Vagina (tissue), 2 donors: Measurements from ENCODE around the gene ZNF831. TPM values are rescaled to one million over a fixed set of nuclear protein-coding genes. Genes with fewer than 3 reads are reported as not detected.

Source experiments
- DNase-seq, 2 donors: peaks; one replicate each; pipeline ENCODE4 v3.0.0-alpha.2; 2017; ENCODE audit errors: extremely low spot score in 2 of 2
- H3K27ac ChIP-seq: fragments of 200-600 bp; sonication (generic); one replicate; pipeline ENCODE4 v1.5.1; 2019
- H3K27me3 ChIP-seq: fragments of 200-600 bp; sonication (generic); one replicate; pipeline ENCODE4 v1.5.1; 2019
- H3K36me3 ChIP-seq, 2 donors: fragments of 200-600 bp; sonication (generic); one replicate each; pipeline ENCODE4 v1.5.1; 2017 to 2019
- H3K4me1 ChIP-seq: fragments of 200-600 bp; sonication (generic); one replicate; pipeline ENCODE4 v1.5.1; 2019
- H3K4me3 ChIP-seq, 2 donors: fragments of 200-600 bp; sonication (generic); 1 replicate in 1 of 2; 2 replicates in 1 of 2; pipeline ENCODE4 v1.5.1; 2016 to 2019
- H3K9me3 ChIP-seq: fragments of 200-600 bp; sonication (generic); one replicate; pipeline ENCODE4 v1.5.1; 2019
- POLR2A ChIP-seq, 2 donors: fragments of 450-650 bp; IDR thresholded peaks; one replicate each; pipeline ENCODE4 v1.6.1; 2017; ENCODE audit warnings: antibody characterized with exemption in 2 of 2, mild to moderate bottlenecking in 2 of 2, moderate library complexity in 2 of 2
- POLR2AphosphoS5 ChIP-seq, 2 donors: sonication (generic); formaldehyde crosslinking; IDR thresholded peaks; one replicate each; pipeline ENCODE4 v1.9.0; 2017; ENCODE audit warnings: antibody characterized with exemption in 2 of 2, mild to moderate bottlenecking in 2 of 2, low read depth in 1 of 2; ENCODE audit not compliant: insufficient read depth in 1 of 2
- intact Hi-C: fragments of 100-400 bp; cut with DNase I; formaldehyde crosslinking; loops from one replicate; pipeline ENCODE4 v1.15.1; 2023
- total RNA-seq: library from RNA; depleted of rRNA; stranded (reverse); fragments of >200 nt; gene quantifications from one replicate; pipeline ENCODE4 v1.2.3, GENCODE V29; 2016
- TF ChIP-seq, protein P1 (sequence below), 3 experiments: fragments of 450-650 bp in 2 of 3; fragments of 200-600 bp in 1 of 3; sonication (generic) in 1 of 3; IDR thresholded peaks; one replicate each; pipeline ENCODE4 v1.5.1; 2017 to 2019; ENCODE audit warnings: antibody characterized with exemption in 3 of 3, mild to moderate bottlenecking in 2 of 3, moderate library complexity in 2 of 3

ZNF831 gene
- total RNA-seq, 1 donor from 2014 or later: 2.2 TPM

DNA sequence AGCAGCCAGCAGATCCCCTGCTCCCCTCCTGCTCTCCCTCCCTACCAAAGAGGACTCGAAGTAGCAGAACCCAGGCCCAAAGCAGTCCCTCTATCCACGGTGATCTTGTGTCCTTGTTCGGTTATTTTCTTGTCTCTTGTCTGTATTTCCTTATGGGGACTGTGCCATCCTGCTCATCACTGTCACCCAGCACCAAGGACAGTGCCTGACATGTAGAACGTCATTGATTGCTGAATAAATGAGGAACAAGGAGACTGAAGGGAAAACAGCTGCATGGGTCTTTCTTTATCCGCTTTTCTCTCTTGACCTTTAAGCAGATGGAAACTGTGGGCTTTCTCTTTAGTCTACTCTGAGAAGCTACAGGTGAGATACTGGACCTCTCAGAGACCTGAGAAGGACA is 29.4 kb upstream of the ZNF831 start:
- Histone ChIP-seq H3K36me3 (no peaks in the 10 kb centered on the region), H3K27ac (no peak overlapping the region), H3K4me3 (no peak overlapping the region), H3K9me3 (no peaks in the 10 kb centered on the region), H3K27me3 (no peaks in the 10 kb centered on the region), H3K4me1 (no peaks in the 10 kb centered on the region)
- TF ChIP-seq POLR2AphosphoS5 (IDR thresholded peaks at IDR 0.05; ENCODE audit: insufficient read depth in 1 of 2, low read depth in 1 of 2) (no peak), POLR2A (IDR thresholded peaks at IDR 0.05) (no peak)
- TF ChIP-seq, protein P1, sequence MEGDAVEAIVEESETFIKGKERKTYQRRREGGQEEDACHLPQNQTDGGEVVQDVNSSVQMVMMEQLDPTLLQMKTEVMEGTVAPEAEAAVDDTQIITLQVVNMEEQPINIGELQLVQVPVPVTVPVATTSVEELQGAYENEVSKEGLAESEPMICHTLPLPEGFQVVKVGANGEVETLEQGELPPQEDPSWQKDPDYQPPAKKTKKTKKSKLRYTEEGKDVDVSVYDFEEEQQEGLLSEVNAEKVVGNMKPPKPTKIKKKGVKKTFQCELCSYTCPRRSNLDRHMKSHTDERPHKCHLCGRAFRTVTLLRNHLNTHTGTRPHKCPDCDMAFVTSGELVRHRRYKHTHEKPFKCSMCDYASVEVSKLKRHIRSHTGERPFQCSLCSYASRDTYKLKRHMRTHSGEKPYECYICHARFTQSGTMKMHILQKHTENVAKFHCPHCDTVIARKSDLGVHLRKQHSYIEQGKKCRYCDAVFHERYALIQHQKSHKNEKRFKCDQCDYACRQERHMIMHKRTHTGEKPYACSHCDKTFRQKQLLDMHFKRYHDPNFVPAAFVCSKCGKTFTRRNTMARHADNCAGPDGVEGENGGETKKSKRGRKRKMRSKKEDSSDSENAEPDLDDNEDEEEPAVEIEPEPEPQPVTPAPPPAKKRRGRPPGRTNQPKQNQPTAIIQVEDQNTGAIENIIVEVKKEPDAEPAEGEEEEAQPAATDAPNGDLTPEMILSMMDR (IDR thresholded peaks at IDR 0.05): no peak
- intact Hi-C loops: no loop called here
- no peak for DNase-seq

DNA sequence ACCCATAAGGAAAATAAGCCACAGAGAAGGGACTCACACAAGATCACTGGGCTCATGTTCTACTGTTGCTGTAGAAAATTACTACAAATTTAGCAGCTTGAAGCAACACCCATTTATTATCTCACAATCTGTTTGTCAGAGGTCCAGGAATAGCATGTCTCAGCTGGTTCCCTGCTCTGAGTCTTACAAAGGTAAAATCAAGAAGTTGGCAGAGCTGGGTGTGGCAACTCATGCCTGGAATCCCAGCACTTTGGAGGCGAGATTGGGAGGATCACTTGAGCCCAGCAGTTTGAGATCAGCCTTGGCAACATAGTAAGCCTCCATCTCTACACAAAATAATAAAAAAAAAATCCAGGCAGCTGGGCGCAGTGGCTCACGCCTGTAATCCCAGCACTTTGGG is 28.5 kb upstream of the ZNF831 start:
- Histone ChIP-seq H3K4me1 (no peaks in the 10 kb centered on the region), H3K27me3 (no peaks in the 10 kb centered on the region), H3K36me3 (no peaks in the 10 kb centered on the region), H3K9me3 (no peaks in the 10 kb centered on the region), H3K4me3 (no peak overlapping the region), H3K27ac (no peak overlapping the region)
- TF ChIP-seq POLR2AphosphoS5 (IDR thresholded peaks at IDR 0.05; ENCODE audit: insufficient read depth in 1 of 2, low read depth in 1 of 2) (peak in 1 of 2 donors; percentile 46), POLR2A (IDR thresholded peaks at IDR 0.05) (no peak)
- intact Hi-C loops: no loop called here
- no peak for DNase-seq

DNA sequence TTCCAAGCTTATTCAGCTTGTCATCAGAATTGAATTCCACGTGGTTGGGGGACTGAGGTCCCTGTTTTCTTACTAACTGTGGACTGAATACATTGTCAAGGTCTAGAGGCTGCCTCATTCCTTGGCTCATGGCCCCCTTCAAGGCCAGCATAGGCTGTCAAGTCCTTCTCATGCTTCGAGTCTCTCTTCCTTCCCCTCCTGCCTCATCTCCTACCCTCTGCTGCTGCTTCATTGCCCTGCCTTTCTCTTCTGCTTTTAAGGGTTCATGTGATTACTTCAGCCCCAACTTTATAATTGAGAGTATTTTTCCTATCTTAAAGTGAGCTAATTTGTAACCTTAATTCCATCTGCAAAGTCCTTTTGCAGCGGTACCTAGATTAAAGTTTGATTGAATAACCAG is 27.6 kb upstream of the ZNF831 start:
- TF ChIP-seq, protein P1 (IDR thresholded peaks at IDR 0.05): no peak
- TF ChIP-seq POLR2A (IDR thresholded peaks at IDR 0.05) (no peak), POLR2AphosphoS5 (IDR thresholded peaks at IDR 0.05; ENCODE audit: insufficient read depth in 1 of 2, low read depth in 1 of 2) (no peak)
- intact Hi-C loops: no loop called here
- DNase-seq: no peak
- Histone ChIP-seq H3K4me1 (no peaks in the 10 kb centered on the region), H3K4me3 (no peak overlapping the region), H3K27ac (no peak overlapping the region), H3K36me3 (no peaks in the 10 kb centered on the region), H3K27me3 (no peaks in the 10 kb centered on the region), H3K9me3 (no peaks in the 10 kb centered on the region)

DNA sequence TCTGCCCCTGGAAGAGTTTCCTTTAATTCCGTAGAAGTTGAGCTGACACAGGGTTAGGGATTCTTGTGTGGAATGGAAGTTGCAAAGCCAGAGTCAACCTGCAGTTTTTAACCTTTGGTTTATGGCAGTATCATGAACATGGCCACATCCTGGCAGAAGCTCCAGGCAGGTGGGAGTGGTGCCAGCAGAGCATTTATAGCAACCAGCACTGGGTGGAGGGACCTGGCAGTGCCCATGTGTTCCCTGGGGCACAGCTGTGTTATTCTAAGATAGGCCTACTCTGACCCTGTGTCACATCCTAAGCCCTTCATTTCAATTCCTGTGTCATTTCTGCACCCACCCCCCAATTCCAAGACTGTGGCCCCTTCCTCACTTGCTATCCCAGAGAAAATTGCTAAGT is 26.1 kb upstream of the ZNF831 start:
- intact Hi-C loops: no loop called here
- TF ChIP-seq POLR2AphosphoS5 (IDR thresholded peaks at IDR 0.05; ENCODE audit: insufficient read depth in 1 of 2, low read depth in 1 of 2): no peak
- no peak for DNase-seq

DNA sequence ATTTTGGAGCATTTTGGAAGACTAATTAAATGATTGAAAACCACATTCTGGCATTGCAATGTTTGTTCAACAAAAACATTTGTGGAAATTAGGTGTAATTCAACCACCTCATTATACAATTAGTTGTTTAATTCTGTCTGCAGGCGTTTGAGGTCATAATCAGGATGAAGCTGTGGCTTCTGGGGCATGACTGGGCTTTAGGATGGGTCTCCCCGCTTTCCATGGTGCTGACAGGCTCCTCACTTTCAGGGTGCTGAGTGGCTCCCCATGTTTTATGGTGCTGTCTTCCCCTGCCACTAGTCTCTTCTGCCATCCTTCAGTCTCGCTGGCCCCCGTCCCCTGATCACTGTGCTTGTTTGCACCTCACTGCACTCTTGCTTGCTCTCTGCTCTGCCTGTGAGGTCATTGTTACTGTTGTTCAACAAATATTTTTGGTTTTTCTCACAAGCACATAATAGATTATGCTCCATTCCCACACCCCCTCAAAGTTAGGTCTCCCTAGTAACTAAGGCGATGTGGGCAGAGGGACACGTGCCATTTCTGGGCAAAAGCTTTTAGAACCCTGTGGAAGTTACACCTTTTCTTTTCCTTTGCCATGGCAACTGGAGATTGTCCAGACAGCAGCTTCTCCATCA is 25.4 kb upstream of the ZNF831 start:
- no peak overlapping the region for H3K27ac ChIP-seq
- no peak overlapping the region for H3K4me3 ChIP-seq
- TF ChIP-seq POLR2A (IDR thresholded peaks at IDR 0.05) (no peak), POLR2AphosphoS5 (IDR thresholded peaks at IDR 0.05; ENCODE audit: insufficient read depth in 1 of 2, low read depth in 1 of 2) (no peak)
- TF ChIP-seq, protein P1 (IDR thresholded peaks at IDR 0.05): no peak
- no peaks in the 10 kb centered on the region for H3K36me3 ChIP-seq
- no peaks in the 10 kb centered on the region for H3K4me1 ChIP-seq
- no peaks in the 10 kb centered on the region for H3K9me3 ChIP-seq
- DNase-seq: no peak
- H3K27me3 ChIP-seq: no peaks in the 10 kb centered on the region
- intact Hi-C loops: no loop called here

More for the DNA sequence above, 26.1 kb upstream of the ZNF831 start:
- Histone ChIP-seq H3K27me3 (no peaks in the 10 kb centered on the region), H3K9me3 (no peaks in the 10 kb centered on the region), H3K4me3 (no peak overlapping the region), H3K27ac (no peak overlapping the region), H3K4me1 (no peaks in the 10 kb centered on the region), H3K36me3 (no peaks in the 10 kb centered on the region)

DNA sequence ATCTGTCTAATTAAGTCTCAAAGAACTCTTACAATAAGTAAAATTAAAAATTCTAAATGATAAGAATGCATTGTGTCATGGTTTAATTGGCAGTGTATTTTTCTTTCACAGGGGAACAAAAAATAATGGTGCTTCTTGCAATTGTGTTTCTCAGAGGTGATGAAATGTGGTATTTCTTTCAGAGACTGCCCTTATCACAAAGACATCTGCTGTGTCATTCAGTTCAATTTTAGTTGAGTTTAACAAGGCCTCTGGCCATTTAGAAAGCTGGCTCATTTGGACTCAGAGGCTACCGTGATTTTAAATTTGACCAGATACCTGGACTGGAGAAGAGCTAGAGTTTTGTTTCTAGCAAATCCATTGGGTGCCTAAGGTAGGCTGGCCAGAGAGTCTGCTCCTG is 23.6 kb upstream of the ZNF831 start:
- H3K27ac ChIP-seq: no peak overlapping the region
- intact Hi-C loops: no loop called here
- TF ChIP-seq, protein P1 (IDR thresholded peaks at IDR 0.05): no peak
- TF ChIP-seq POLR2AphosphoS5 (IDR thresholded peaks at IDR 0.05; ENCODE audit: insufficient read depth in 1 of 2, low read depth in 1 of 2) (no peak), POLR2A (IDR thresholded peaks at IDR 0.05) (no peak)

More for the DNA sequence above, 23.6 kb upstream of the ZNF831 start:
- Histone ChIP-seq H3K9me3 (no peaks in the 10 kb centered on the region), H3K27me3 (no peaks in the 10 kb centered on the region), H3K4me3 (no peak overlapping the region), H3K4me1 (no peaks in the 10 kb centered on the region), H3K36me3 (no peaks in the 10 kb centered on the region)
- no peak for DNase-seq
